Neural progenitor cell (in vitro differentiated cells): ENCODE data around the gene RAP1A.

Source experiments
- EZH2 ChIP-seq: fragments of 200-600 bp; sonication (generic); IDR thresholded peaks from 2 replicates; pipeline ENCODE4 v1.6.1; 2017; ENCODE audit warnings: antibody characterized with exemption, mild to moderate bottlenecking, moderate library complexity
- EZH2phosphoT487 ChIP-seq: fragments of 200-600 bp; sonication (generic); IDR thresholded peaks from 2 replicates; pipeline ENCODE4 v1.6.1; 2017; ENCODE audit warnings: antibody characterized with exemption
- TF ChIP-seq, protein P1 (sequence below): fragments of 200-600 bp; sonication (generic); IDR thresholded peaks from 2 replicates; pipeline ENCODE4 v1.5.1; 2017; ENCODE audit warnings: antibody characterized with exemption, mild to moderate bottlenecking

DNA sequence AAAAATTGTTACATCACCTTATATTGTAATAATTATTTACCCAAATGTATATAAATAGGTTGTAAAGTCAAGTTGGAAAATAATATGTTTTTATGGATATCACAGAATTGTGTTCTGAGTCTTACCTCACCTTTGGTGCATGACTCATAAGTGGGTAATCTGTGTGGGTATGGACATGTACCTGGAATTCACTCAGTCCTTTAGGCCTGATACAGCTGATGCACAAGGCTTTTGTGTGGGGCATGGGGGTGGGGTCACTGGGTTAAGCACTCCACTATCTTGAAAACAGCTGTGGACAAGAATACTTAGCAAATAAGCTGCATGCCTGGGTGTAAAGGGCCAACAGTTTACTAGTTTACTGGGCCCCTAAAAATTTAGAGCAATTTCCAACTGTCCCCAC is 85.2 kb downstream of the RAP1A start:
- TF ChIP-seq, protein P1, sequence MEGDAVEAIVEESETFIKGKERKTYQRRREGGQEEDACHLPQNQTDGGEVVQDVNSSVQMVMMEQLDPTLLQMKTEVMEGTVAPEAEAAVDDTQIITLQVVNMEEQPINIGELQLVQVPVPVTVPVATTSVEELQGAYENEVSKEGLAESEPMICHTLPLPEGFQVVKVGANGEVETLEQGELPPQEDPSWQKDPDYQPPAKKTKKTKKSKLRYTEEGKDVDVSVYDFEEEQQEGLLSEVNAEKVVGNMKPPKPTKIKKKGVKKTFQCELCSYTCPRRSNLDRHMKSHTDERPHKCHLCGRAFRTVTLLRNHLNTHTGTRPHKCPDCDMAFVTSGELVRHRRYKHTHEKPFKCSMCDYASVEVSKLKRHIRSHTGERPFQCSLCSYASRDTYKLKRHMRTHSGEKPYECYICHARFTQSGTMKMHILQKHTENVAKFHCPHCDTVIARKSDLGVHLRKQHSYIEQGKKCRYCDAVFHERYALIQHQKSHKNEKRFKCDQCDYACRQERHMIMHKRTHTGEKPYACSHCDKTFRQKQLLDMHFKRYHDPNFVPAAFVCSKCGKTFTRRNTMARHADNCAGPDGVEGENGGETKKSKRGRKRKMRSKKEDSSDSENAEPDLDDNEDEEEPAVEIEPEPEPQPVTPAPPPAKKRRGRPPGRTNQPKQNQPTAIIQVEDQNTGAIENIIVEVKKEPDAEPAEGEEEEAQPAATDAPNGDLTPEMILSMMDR = no peak
- no peak for TF ChIP-seq EZH2
- TF ChIP-seq EZH2phosphoT487 = no peak
